Stimulated activated naive CD4-positive, alpha-beta T cell (primary cell): ENCODE data around the gene RASAL2.
"Not testable (repeated sequence)": the region's sequence is repeated elsewhere in the genome, so short reads cannot be mapped to it uniquely, and the experiment has no call there.

Experiments
- DNase-seq, 6 experiments: peaks; one replicate each; lab custom pipeline; 2025; lab: John Stamatoyannopoulos, UW

RASAL2 gene

DNA sequence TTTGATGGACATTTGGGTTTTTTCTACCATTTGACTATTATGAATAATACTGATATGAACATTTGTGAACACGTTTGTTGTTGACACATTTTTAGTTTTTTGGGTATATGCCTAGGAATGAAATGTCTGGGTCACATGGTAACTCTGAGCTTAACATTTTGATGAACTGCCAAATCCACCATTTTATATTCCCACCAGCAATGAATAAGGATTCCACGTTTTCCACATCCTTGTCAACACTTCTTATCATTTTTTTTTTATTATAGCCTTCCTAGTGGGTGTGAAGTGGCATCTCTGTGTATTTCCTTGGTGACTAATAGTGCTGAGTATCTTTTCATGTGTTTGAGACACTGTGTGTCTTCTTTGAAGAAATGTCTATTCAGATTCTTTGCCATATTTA lies 67.6 kb downstream of the RASAL2 start:
- no peak for DNase-seq

GRCh38 chr1:178165196-178165595 lies 71.3 kb downstream of the RASAL2 start:
- no peak for DNase-seq

DNA sequence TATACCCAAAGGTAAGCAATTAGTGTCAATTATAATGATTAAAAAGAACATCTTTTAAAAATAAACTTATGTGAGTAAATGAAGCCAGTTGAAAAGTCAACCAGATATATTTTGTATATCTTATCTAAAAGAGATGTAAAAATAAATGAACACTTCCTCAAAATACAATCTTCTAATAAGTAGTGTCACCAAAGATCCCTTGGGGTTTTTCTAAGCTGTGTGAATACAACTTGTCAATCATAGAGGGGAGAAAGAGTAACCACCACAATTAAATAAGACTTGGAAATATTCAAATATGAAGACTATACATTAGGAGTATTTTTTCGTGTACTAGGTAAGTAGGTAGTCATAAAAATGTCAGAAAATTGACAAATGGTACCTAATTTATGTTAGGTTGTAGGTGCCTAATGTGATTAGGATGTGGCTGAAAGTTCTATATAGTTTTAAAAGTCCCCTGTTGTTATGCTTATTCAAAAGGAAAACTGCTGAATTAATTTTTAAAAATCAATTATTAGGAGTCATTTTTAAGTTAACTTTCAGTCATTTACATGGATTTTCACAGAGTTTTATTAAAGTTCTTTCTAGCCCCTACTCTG lies 72.6 kb downstream of the RASAL2 start:
- DNase-seq, result no peak

- DNase-seq, result no peak
These were observed 74.6 kb downstream of the RASAL2 start for GRCh38 chr1:178168536-178168935.

GRCh38 chr1:178169649-178170048 lies 75.7 kb downstream of the RASAL2 start:
- DNase-seq, result no peak

- DNase-seq, result no peak
These were observed 79.0 kb downstream of the RASAL2 start for GRCh38 chr1:178172939-178173338.

DNA sequence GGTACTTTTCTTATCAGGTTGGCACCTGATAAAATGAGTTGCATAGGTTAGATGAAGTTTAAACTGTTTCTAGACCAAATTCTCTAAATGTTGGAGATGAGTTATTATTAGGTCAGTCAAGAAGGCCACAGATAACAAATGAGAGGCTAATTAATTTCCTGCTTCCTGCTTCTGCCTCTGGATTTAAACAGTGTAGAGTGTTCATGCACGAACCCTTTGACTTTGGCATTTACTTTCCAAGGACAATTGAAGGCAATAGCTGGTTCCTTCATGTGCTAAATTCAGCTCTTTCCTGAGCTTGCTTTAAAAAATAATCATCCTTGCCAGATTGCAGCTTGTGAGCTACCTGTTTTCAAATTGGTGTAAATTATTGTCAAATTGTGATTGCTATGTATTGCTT lies 80.6 kb downstream of the RASAL2 start:
- no peak for DNase-seq

- no peak for DNase-seq
These were observed 86.5 kb downstream of the RASAL2 start for GRCh38 chr1:178180405-178180804.

DNA sequence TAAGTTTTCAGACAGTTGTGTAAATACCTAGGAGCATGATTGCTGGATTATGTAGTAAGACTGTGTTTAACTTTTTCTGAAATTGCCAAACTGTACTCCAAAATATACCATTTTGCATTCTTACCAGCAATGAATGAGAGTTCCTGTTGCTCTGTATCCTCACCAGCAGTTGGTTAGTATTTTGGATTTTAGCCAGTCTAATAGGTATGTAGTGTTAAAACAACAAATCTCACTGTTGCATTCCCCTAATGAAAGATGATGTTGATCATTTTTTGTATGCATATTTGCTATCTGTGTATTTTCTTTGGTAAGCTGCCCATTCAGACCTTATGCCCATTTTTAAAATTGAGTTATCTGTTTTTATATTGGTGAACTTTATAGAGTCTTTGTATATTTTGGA lies 89.9 kb downstream of the RASAL2 start:
- DNase-seq, result no peak

DNA sequence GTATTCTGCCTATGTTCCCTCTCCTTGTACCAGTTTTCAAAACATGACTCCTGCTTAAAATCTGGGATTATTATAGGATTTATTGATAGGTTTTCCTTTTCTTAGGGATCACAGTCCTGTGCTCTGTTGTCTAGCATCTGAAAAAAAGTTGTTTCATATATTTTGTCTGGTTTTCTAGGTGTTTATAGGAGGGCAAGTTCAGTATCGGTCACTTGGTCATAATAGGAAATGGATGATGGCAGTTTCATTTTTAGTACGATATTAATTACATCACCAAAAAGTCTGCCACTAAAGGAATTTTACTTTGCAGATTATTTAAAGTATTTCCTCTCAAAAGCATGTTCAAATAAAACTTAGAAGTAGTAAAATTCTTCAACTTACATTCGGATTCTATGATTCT lies 94.4 kb downstream of the RASAL2 start:
- DNase-seq, result no peak

DNA sequence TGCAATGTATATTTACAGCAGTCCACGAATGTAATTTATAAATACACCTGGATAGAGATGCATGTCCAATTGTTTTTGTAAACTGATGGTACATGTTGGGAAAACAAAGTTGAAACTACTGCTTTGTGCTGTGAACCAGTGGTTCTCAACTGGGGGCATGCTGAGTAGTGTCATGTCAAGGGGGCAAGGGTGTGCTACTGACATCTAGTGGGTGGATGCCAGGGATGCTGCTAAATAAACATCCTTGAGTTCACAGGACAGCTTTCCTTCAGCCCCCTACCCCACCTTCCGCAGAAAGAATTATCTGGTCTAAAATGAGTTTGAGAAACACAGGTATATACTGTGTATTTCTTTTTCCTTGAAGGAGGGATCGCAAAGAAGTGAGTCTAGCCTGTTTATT lies 95.9 kb downstream of the RASAL2 start:
- no peak for DNase-seq

DNA sequence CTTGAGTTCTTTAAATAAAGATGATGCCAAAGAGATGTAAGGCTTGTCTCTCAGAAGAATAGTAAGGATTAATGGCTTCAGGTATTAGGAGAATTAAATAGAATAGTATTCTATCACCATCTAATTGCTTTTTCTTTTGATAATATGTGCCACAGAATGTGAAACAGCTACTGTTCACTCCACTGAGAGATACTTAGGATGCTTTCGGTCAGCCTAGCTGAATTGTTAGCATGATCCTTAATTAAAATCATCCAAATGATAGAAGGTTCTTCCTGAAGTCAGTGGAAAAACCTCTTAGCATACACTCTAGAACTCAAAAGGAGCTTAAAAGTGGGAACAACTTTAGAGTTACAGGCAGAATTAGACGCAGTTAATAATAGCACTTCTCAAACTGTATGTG lies 97.0 kb downstream of the RASAL2 start:
- no peak for DNase-seq

DNA sequence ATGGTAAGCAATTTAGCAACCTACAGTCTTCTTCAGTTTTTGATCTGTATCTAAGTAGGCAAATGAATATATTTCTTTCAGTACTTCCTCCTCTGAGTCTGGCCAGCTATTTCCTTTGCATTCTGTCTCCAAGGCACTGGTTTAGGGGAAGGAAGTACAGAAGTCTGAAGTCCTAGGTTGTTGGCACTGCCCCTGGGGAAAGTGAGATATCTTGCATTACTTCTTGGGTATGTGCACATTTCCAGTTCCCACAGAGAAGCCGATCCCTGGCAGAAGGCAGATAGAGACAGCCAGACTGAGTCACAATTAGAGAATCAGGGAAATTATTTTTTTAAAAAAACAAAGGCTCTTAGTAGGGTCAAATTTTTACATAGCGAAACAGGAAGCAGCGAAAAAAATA lies 98.8 kb downstream of the RASAL2 start:
- DNase-seq, result no peak

GRCh38 chr1:178196631-178197030 lies 102.7 kb downstream of the RASAL2 start:
- no peak for DNase-seq

DNA sequence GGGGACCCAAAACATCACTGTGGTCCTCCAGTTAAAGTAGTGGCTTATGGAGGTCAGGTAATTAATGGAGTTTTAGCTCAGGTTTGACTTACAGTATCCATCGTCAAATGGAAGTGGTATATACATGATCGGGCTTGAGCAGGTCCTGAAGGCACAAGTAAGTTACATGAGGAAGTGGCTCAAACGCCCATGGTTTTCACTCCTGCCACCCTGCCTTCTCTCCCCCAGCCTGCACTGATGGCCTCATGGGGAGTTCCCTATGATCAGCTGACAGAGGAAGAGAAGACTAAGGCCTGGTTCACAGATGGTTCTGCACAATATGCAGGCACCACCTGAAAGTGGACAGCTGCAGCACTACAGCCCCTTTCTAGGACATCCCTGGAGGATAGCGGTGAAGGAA lies 108.2 kb downstream of the RASAL2 start:
- not testable (repeated sequence) for DNase-seq

DNA sequence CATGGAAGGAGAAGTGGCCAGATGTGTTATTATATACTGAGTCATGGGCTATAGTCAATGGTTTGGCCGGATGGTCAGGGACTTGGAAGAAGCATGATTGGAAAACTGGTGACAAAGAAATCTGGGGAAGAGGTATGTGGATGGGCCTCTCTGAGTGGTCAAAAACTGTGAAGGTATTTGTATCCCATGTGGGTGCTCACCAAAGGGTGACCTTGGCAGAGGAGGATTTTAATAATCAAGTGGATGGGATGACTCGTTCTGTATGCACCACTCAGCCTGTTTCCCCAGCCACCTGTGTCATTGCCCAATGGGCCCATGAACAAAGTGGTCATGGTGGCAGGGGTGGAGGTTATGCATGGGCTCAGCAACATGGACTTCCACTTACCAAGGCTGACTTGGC lies 108.6 kb downstream of the RASAL2 start:
- DNase-seq, result not testable (repeated sequence)

- DNase-seq, result not testable (repeated sequence)
These were observed 114.5 kb downstream of the RASAL2 start for GRCh38 chr1:178208269-178208856.

DNA sequence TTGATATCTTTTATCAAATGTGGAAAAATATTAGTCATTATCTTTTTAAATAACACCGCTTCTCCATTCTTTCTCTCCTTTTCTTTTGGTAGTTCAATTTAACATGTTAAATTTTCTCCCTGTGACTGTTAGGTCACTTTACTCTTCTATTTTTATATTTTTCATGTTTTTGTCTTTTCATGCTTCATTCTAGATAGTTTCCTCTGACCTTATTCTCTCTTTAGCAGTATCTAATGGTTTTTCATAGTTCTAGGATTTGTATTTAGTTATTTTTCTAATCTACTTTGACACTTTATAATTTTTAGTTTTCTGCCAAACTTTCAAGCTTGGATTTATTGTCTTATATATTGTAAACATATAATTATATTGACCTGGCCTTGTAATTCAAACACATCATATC lies 116.0 kb downstream of the RASAL2 start:
- DNase-seq, result no peak

DNA sequence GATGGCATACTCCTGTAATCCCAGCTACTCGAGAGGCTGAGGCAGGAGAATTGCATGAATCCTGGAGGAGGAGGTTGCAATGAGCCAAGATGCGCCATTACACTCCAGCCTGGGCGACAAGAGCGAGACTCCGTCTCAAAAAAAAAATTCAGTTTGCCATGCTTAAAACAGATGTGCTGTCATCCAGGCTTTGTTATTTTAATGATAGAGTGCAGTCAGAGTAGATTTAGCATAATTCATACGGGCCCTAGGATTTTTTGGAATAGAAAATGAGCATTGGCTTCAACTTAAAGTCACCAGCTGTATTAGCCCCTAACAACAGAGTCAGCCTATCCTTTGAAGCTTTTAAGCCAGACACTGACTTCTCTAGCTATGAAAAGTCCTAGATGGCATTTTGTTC lies 124.6 kb downstream of the RASAL2 start:
- DNase-seq, result no peak

DNA sequence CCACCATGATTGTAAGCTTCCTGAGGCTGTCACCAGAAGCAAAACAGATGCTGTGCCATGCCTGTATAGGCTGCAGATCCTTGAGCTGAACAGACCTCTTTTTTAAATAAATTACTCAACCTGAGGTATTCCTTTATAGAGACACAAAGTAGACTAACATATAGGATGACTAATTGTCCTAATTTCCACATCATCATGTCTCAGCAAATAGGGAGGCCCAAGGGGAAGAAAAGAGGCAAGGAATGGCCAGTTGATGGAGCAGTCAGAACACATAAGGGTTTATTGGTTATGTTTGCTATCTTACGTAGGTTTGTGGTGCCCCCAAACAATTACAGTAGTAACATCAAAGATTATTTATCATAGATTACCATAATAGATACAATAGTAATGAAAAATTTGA lies 126.2 kb downstream of the RASAL2 start:
- DNase-seq, result no peak

DNA sequence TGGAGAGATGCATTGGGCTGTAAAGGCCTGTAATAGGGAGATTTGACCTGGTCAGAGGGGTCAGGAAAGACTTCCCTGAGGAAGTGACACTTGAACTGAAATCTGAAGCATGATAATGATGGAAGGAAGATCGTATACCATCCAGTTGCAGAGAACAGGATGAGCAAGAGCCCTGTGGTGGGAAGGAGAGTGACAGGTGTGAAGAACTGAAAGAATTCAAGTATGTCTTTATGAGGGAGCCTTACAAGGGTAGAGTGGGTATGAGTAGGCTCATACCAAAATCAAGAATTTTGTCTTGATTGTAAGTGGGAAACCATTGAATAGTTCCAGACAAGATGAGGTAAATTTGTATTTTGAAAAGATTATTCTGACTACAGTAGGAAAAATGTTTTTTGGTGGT lies 129.4 kb downstream of the RASAL2 start:
- no peak for DNase-seq

DNA sequence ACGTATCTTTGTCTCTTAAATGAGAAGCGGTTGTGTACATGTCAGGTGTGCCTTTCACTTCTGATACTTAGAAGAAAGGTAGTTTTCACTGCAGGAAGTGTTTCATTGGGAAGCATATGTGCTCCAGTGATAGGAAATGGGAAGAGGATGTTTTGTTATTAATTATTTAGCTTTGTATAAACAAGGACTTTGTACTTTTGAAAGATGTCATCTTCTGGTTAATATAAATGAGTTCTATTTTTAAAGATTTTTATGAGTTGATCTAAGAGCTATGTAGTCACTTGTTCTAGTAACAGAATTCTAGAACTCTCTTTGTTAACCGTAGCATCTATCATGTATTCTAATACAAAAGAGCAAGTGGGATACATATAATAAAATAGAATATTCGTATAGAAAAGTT lies 130.5 kb downstream of the RASAL2 start:
- DNase-seq, result no peak

GRCh38 chr1:178230881-178231409 lies 137.0 kb downstream of the RASAL2 start:
- no peak for DNase-seq

GRCh38 chr1:178232108-178232507 lies 138.2 kb downstream of the RASAL2 start:
- no peak for DNase-seq
